Stimulated activated naive CD8-positive, alpha-beta T cell treated with anti-CD3 and anti-CD28 coated beads, Interleukin-15, Interleukin-2, amounts not matched to agents 100 U/mL and 50 U/mL, for 24 hours (primary cell): ENCODE data around the gene FIP1L1.

ENCODE experiments used
- ATAC-seq: fragments of 150-1000 bp; cut with Tn5 transposase; one replicate; pipeline ENCODE4 v1.10.0; 2021
- DNase-seq: peaks from one replicate; pipeline ENCODE4 v3.0.0; 2021

FIP1L1 gene

DNA sequence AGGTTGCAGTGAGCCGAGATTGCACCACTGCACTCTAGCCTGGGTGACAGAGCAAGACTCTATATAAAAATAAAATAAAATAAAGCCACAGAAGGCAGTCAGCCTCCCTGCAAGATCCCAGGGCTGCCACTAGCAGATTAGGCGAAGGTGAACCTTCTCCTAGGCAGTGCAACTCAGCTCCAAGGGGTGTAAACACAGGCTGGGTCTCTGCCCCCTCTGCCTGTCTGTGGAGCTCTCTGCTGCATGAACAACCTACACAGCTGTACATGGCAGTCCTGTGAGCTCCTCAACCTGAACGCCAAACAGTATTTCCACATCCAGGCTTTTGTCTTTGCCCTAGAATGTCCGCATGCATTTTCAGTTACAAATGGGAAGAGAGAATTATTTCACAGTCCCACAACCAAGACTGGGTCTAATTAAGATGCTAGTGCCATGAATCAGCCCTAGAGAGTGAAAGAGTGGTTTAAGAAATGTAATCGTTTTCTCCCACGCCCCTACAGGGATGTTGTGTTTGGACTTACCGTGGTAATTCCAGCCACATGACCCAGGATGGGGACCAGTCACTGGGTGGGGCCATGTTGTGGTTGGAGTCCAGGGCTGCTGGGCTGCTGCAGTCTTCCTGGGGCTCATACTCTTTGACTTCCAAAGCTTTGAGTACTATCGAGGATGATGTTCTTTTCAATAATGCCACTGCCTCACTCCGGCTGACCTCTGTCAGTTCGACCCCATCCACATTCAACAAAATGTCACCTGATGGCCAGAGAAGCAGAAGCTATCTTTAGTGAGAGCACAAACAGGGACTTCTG lies 99.0 kb downstream of the FIP1L1 start:
- DNase-seq = no peak
- no peak for ATAC-seq

DNA sequence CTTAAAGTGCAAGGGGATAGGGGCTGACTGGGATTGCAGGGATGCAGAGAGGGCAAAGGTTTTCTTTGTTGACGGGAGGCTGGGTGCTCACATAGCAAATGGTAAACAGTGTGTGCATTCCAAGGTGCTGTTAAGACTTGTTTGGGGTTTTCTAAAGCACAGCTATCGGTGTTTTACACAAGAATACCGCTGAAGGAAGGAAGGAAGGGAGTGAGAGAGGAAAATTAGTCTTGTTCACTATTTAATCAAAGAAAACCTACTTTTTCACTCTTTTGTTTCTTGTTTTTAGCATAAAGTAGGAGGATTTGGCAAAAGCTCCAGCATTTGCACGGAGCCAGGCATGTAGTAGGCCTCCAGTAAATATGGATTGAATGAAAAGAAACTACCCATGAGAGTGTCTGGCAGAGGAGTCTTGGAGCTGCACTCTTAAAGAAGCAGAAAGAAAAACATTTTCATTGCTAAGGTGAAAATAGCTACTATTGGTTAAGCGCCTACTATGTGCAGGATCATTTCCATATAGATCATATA lies 99.7 kb downstream of the FIP1L1 start:
- ATAC-seq = no peak

DNA sequence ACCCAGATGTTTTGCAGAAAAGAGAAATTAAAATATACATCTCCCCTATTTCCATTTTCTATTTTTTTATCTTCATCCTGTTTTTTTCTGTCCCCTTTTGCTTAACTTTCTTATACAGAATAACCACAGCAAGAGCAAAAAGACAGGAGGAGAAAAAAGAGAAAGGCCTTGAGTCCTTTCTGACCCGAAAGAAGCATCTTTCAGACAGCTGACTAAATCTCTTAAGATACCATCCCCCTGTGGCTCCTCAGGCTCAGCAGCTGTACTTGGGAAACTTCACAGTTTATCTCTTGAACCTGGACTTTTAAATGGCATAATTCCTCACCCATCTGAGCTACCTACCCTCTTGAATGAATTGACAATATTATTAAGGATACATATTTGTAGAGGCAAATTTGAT lies 100.2 kb downstream of the FIP1L1 start:
- ATAC-seq (no peak), DNase-seq (no peak)

More for the DNA sequence above, 99.7 kb downstream of the FIP1L1 start:
- DNase-seq = no peak

DNA sequence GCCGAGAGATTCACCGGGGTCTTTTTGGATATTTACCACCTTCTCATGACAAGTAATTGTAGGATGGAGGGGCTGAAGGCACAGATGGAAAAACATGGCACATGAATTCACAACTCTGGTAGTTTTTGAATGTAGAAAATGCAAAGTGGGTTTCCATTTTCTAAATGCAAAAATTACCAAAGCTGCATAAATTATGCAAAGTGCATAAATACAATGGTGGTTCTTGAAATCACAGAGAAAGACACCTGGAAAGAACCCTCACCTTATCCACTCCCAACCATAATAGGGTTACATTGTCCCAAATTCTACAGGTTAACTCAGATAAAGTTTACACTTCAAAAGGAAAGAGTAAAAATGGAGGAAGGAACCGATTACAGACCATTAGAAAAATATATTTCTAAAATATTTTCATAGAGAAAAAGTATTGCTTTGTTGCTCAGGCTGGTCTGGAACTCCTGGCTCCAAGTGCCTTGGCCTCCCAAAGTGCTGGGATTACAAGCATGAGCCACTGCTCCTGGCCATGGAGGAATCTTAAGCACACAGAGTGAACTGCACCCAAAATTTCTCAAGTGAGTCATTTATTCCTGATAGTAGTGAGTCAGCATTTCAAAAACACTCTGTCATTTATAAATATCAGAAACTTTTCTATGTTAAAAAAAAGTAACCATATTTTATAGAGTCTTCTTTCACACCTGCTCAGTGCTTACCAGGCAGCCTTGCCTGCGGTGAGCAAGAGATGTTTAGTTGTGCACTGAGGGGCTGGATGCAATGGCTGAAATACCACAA lies 101.4 kb downstream of the FIP1L1 start:
- no peak for ATAC-seq
- DNase-seq = no peak

DNA sequence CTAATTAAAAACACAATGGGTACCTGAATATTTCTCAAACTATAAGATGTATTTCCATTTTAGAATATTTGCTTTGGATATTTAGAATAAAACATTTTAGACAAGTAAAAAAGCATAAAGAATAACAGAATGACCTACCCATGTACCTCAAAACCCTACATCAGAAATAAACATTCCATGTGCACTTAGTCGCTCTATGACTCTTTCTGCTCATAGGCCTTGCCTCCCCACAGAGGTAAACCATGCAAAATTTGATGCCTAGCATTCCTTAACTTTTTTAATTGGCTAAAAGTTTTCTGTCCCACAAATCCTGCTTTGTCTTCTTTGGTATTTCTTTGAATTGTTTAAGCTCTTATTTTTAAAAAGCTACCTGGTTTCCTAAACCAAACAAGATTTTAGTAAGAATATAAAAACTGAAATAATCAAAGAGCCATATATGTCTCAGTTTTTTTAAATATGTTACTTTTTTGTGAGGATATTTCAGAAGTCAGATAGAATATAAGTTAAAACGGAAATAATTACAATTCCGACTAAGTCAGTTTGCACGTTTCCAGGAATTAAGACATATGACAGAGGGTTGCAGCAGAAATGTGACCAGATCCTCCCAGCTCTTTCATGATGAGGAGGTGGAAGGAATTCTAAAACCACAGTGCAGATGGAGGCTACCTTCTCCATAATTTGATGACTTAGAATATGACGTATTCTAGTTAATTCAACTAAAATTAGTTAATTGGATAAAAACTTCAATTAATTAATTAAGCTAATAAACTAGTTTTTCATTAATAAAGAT lies 102.5 kb downstream of the FIP1L1 start:
- ATAC-seq = no peak
- no peak for DNase-seq

DNA sequence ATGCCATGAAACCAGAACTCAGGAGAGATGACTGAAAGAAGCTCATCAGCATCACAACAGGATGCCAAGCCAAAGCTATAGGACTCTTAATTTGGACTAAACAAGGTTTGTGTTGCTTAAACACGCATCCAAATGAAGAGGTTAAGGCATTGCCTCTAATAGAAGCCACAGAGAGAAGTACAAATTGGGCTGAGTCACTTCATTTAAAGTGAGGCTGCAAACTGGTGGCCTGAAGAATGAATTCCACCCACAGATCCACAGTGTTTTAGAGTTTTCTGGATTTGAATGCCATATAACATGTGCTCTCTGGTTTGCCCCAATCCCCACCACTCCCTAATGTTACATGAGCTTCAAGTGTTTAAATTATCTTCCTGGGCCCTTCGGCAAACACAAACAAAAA lies 103.5 kb downstream of the FIP1L1 start:
- DNase-seq = no peak
- ATAC-seq = no peak

DNA sequence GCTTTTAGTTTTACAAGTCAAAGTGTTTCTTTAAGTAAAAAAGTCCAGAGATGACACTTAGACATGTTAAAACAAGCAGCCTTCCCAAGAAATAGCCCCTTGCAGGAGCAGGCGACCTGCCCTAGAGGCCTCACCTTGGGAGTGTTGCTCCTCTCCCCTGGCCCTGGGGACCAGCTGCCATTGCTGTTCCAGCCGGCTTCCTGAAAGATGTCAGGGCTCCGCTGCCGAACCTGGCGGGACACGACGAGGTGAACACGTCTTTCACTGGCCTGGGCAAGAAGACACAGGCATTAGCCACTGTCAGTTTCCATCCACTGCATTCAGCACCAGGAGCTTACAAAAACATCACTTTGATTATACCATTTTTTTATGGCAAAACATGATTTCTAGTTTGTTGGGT lies 104.1 kb downstream of the FIP1L1 start:
- ATAC-seq = no peak
- no peak for DNase-seq

DNA sequence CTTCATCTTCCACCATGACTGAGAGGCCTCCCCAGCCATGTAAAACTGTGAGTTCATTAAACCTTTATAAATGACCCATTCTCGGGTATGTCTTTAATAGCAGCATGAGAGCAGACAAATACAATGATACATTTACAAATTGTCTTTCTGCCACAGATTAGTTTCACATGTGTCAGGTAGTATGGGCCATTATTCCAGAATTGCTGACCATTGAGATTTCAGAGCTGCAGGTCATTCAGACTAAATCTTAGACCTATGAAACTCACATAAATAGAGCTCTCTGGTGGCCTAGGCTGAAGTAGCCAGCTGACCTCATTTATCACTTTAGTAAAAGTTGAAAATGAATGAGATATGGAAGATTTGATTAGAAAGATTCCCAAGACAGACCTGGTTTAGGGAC lies 105.8 kb downstream of the FIP1L1 start:
- ATAC-seq (no peak), DNase-seq (no peak)

DNA sequence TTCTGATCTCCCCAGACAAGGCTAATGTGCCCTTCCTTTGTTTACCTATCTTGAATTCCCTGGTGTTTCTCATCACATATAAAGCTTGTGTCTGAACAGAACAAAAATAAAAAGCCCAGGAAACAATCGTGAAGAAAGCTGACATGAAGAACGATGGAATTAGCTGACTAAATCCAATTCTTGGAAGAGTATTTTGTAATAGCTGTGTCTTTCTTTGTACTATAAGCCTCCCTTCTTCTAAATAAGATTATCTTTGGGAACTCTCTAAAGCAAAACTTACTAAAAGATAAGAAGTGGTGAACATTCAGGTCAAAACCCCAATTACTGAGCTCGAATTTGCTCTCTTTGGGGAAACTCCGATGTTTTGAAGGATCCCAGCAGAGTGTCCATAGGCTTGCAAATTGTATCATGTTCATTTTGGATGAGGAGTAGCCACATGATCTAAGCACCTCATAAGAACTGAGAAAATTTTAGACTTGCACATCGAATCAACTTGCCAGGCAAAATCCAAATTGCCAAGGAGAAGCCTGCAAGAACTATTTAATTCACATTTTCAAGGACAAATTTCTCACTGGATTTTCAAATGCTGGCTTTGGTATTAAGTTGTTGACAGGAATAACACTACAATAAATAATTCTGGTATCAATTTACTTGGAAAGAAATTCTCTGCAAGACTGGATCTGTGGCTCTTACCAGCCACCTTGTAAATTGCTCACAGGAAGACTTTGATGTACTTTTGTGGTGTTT lies 107.6 kb downstream of the FIP1L1 start:
- ATAC-seq = no peak
- no peak for DNase-seq

DNA sequence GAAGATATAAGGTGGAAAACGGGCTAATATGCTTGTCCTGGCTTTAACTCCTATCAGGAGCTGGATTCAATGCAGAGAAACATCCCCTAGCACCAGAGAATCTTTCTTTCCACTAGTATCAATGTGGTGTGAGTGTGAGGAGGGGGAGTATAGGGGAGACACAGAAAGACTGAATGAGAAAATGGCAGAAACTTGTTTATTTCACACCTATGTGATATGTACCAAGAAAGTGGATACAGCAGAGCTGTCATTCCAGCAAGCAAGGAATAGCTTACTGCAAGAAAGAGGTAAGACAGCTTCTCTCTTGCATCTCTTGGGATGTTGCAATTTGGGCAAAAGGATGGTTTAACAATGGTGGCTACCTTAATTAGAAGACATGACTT lies 108.2 kb downstream of the FIP1L1 start:
- DNase-seq = no peak
- ATAC-seq = no peak

DNA sequence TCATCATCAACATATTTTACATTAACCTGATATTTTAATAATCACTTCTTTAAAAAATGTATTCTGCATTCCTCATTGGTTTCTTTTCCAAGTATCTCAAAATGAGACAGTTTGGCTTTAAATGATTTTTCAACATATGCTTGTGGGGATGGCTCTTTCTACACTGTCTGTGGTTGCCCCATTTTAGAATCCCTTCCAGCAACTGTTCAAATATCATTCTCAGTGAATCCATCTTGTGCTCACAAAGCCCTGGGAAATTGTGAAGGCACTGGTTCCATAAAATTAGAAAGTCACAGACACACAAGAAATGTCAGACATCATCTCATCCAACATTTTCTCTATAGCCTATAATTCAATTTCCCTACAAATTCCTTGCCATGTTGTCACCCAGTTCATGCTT lies 110.3 kb downstream of the FIP1L1 start:
- no peak for DNase-seq
- no peak for ATAC-seq

DNA sequence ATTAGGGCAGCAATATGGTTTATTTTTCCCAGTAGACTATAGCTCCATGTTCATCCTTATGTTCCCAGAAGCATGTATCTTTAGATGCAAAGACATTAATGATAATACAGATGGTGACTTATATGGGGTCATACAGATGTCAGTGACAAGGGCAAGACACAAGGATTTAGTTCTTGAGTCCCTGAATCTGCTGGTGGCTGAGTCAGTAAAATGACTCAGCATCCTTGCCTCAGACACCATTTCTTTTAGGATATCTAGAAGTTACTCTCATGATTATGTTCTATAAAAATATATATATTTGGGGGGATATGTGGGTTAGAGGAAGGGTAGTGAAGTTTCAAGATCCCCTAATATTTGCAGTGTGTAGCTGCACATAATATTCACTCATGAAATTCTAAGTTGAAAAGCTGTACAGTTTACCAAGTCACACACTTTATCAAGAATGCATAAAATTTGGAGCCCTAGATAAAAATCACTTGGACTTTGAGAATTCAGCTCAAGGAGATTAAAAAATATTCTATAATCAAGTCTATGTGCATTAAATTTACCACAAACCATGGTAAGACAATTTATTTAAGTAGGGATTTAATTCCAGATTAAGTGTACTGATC lies 111.9 kb downstream of the FIP1L1 start:
- ATAC-seq (no peak), DNase-seq (no peak)

DNA sequence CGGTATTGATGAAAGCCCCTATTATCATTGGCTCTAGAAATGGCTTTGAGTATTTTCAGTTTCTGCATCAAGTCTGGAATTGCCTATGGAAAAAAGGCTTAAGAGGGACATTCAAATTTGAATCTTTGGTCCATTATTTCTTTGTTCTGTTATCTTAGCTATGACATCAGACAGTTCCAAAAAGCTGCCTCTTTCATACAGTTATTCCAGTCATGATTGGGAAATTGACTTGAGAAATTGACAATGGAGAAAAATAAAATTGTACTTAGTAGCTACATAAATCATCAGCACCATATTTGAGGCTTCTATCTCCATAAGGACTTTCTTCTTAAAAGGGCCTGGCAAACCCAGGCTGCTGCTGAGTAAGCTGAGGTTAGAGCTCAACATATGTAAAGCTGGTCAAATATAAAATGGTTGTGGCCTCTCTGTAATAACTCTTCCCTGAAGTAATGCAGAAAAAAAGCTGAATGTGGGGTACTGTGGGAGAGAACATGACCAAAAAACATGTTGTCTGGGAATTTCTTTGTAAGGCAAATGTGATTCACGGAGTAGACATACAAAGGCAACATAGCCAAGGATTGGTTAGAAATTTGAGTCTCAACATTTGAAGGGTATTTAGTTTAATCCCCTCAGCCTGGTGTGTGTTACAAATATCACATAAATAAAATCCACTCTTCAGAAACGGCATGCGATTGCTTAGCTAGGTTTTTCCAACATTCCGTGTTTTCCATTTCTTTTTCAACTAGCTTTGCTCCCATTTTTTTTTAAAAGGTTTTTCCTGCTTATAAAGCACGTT lies 112.9 kb downstream of the FIP1L1 start:
- DNase-seq (no peak), ATAC-seq (no peak)

DNA sequence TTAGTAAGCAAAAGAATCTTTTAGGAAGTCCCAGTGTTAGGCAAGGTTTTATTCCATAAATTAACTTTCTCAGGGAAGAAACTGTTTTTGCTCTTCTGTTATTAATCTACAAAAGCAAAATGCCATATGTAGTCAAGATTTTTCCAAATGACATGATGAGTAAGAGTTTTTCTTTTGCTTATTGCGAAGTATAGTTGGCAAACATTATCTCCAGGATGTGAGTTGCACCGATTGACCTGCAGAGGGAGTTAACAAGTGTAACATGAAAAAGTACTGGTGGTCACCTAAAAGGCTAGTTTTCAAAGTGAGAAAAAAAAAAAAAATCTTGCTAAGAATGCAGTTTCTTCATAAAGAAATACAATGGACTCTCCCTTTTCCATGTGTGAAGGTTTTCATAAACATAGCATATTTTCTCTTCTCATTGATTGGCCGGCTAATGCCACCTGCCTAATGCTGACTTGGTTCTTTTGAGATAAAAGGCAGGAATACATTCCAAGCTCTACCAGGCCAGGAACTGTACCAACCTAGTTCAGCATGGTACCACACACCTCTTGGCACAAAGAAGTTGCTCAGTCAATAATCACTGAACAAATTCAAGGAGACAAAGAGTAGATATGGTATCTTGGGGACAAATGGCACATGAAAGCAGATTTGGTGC lies 113.7 kb downstream of the FIP1L1 start:
- ATAC-seq (no peak), DNase-seq (no peak)

DNA sequence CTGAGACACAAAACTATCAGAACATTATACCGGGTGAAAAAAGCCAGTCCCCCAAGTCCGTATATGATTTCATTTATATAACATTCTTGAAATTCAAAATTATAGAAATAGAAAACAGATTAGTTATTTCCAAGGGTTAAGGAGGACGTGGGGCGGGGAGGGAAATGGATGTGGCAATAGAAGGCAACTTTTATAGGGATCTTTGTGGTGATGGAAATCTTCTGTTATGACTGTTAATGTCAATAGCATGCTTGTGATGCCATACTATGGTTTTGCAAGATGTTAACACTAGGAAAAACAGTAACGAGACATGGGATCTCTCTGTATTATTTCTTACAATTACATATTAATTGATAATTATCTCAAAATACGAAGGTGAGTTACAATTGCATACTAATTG lies 117.4 kb downstream of the FIP1L1 start:
- no peak for DNase-seq
- ATAC-seq = no peak

DNA sequence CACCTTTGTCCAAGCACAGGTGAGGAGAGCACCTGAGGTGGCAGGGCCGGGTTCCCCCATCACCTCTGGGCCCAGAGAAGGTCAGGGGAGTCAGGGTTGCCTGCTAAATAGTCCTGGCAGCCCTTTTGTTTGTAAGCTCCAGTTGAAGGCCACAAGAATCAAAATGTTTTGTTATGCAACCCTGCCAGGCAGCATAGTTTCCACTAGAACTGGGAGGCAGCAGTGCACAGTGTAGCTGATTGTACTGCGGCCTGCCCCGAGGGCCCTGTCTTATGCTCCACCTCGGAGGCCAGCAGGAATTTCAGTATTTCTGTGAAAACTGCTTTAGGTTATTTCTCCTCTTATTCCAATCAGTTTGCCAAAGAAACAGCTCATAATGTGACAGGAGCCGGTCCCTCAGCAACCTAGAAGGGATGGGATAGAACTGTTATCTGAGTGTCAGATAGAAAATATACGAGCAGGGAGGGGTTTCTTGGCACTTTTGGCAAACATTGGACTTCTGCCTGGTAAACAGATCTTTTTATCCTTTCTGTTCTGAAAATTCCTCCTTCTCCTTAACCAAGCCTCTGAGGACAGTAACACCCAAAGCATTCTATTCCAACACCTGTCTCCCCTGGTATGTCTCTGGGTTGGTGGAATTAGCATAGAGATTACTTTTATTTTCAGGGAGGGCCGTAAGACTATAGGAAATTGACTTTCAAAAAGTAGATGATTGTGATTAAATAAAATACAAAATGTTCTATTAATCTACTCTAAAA lies 120.2 kb downstream of the FIP1L1 start:
- ATAC-seq = no peak
- DNase-seq = no peak

DNA sequence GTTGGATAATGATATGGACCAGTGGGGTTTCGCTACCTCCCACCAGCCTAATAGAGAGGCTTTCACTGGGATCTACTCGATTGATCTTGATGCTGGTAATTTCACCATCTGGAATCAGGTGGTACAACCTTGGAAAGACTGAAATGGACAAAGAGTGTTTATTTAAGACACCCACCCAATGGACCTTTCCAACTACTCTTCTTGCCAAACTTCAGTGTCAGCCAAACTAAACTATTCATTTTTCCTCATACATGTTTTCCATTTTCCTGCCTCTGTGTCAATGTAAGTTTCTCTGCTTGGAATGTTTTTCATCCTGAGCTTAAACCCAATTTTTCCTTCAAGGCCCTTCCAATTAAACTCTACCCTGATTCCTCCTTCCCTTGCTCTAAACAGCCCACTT lies 121.3 kb downstream of the FIP1L1 start:
- no peak for ATAC-seq
- DNase-seq = no peak

DNA sequence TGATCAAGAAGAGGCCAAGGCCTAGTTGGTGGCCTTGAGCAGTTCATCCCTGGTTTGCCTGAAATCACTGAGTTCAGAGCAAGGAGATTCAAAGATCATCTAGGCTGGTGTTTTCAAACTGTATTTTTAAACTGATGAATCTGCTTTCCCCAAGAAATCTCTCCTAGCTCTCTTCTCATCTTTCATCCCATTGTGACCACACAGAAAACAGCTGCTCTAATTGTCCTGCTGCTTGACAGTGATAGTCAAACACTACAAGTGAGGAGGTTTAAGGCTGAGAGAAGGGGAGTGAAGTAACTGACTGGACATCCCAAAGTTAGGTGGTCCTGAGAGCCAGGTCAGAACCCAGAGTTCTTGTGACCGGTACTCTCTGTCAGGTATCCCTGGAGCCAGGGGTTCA lies 122.3 kb downstream of the FIP1L1 start:
- no peak for DNase-seq
- ATAC-seq = no peak

DNA sequence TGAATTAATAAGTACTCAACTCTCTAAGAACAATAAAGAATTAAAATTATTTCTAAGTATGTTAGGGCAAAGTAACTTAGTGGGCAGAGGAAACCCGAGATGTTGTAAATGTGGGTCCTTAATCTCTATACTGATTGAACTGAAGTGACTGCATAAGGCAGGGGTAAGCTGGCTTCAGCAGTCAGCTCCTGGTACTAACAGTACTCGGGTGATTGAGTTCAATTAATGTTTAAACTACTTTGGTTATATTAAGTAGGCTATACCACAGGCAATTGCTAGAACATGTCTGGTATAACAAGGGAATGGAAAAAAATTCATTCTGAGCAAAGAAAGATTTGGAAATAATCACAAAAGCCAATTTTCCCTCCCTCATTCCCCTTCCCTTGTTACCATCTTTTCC lies 123.1 kb downstream of the FIP1L1 start:
- ATAC-seq = no peak
- DNase-seq = no peak
